NOMO-1 treated with DMSO at 0.1 percent for 48 hours (cell line): ENCODE results near the gene DHRS1.

Source experiments
- DNase-seq: peaks from one replicate; lab custom pipeline; 2025; ENCODE audit not compliant: unreplicated experiment; lab: John Stamatoyannopoulos, UW

DHRS1 gene

GRCh38 chr14:24285351-24285750 lies 14.2 kb downstream of the DHRS1 start:
- DNase-seq, result no peak

- no peak for DNase-seq
Observed at GRCh38 chr14:24284501-24285035, 15.0 kb downstream of the DHRS1 start.

- DNase-seq, result no peak
Observed at GRCh38 chr14:24283796-24284460, 15.7 kb downstream of the DHRS1 start.

GRCh38 chr14:24282736-24283135 lies 16.8 kb downstream of the DHRS1 start:
- no peak for DNase-seq

- no peak for DNase-seq
Observed at GRCh38 chr14:24281636-24282035, 17.9 kb downstream of the DHRS1 start.

GRCh38 chr14:24280797-24281460 lies 18.7 kb downstream of the DHRS1 start:
- no peak for DNase-seq

GRCh38 chr14:24279301-24280186 lies 20.0 kb downstream of the DHRS1 start:
- DNase-seq, result peak; percentile 12

GRCh38 chr14:24278424-24278823 lies 21.2 kb downstream of the DHRS1 start:
- DNase-seq, result no peak

GRCh38 chr14:24277606-24278321 lies 21.8 kb downstream of the DHRS1 start:
- peak; percentile 90 for DNase-seq

GRCh38 chr14:24277071-24277470 lies 22.5 kb downstream of the DHRS1 start:
- no peak for DNase-seq

GRCh38 chr14:24274101-24274543 lies 25.5 kb downstream of the DHRS1 start:
- peak; percentile 88 for DNase-seq

- no peak for DNase-seq
Observed at GRCh38 chr14:24273422-24273998, 26.1 kb downstream of the DHRS1 start.

GRCh38 chr14:24272467-24272866 lies 27.1 kb downstream of the DHRS1 start:
- no peak for DNase-seq

- no peak for DNase-seq
Observed at GRCh38 chr14:24271834-24272263, 27.7 kb downstream of the DHRS1 start.

GRCh38 chr14:24271134-24271833 lies 28.3 kb downstream of the DHRS1 start, which contains the start of gene RABGGTA:
TSS of gene RABGGTA (minus strand) at chr14:24271597. CDS start at chr14:24271115, 482 bp downstream.
- DNase-seq, result peak; percentile 85

- peak; percentile 33 for DNase-seq
Observed at GRCh38 chr14:24270537-24271133, 28.9 kb downstream of the DHRS1 start.

GRCh38 chr14:24269910-24270536 lies 29.6 kb downstream of the DHRS1 start:
- no peak for DNase-seq

GRCh38 chr14:24269368-24269767 lies 30.2 kb downstream of the DHRS1 start:
- no peak for DNase-seq

GRCh38 chr14:24268225-24268624 lies 31.4 kb downstream of the DHRS1 start:
- DNase-seq, result no peak
